HL-60/S4 (cell line): Measurements from ENCODE around the gene TMEM179.

ENCODE experiments used
- in situ Hi-C: fragments of 300-500 bp; cut with MboI; formaldehyde crosslinking; loops from 2 replicates; pipeline ENCODE4 v1.14.3; 2022; ENCODE audit warnings: low sequenced_read_pairs

Gene TMEM179

GRCh38 chr14:104573930-104574329, 30.6 kb downstream of the TMEM179 start:
- in situ Hi-C loops = no loop called here

GRCh38 chr14:104572668-104573067, 31.9 kb downstream of the TMEM179 start:
- in situ Hi-C loops = no loop called here

DNA sequence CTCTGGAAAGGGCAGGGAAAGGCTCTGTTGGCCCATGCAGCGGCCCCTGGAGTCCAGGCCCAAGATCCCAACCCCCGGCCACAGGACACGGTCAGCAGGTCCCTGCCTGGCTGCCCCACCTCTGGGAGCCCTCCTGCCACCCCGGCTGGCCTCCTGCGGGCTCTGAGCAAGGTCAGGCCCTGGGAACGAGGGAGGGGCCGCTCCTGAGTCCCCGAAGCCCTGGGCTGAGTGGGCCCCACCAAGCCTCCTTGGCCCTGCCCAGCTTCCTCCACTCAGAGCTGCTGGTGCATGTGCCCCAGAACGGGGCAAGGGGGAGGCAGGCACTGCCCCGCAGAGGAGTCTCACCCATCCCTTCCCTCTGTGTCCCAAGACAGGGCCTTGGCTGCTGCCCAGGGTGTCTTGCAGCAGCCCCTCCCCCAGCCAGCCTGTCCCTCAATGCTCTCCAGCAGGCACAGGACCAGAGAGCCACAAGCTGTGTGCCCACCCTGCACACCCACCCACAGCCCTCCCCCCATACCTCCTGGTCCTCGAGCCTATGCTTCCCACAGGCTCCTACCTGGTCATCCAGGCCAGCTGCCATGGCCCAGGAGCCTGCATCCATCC, 32.4 kb downstream of the TMEM179 start:
- in situ Hi-C loops = no loop called here

- in situ Hi-C loops = no loop called here
Measured at GRCh38 chr14:104571246-104571645, 33.3 kb downstream of the TMEM179 start.

DNA sequence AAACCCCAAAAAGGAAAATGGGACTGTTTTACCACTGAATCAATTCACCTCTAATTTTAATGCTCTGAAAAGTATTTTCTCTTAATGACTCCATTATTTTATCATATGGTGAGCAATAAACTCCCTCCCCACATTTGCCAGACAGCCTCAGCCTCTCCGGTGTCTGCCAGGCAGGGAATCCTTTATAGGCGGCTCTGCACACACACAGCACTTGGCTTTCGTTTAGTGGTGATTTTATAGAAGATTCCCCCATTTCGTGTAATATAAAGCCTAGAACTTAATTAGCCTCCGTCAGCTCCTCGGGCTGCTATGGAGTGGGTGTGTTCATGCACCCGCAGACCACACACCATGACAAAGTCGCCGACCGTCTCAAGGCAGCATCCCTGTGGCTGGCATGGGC, 35.1 kb downstream of the TMEM179 start:
- in situ Hi-C loops = no loop called here

GRCh38 chr14:104568620-104569019, 36.0 kb downstream of the TMEM179 start:
- in situ Hi-C loops = no loop called here

DNA sequence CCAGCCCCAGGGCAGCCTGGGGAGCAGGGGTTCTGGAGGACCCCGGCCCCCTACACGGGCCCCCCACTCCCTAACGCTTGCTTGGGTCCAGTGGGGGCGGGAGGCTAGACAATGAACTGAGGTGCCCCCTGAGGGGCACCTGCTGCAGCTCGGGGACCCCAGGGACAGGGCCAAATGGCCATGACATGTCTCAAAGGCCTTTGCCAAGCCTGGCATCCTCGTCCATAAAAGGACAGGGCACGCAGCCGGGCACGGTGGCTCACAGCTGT, 36.7 kb downstream of the TMEM179 start:
- in situ Hi-C loops = no loop called here

DNA sequence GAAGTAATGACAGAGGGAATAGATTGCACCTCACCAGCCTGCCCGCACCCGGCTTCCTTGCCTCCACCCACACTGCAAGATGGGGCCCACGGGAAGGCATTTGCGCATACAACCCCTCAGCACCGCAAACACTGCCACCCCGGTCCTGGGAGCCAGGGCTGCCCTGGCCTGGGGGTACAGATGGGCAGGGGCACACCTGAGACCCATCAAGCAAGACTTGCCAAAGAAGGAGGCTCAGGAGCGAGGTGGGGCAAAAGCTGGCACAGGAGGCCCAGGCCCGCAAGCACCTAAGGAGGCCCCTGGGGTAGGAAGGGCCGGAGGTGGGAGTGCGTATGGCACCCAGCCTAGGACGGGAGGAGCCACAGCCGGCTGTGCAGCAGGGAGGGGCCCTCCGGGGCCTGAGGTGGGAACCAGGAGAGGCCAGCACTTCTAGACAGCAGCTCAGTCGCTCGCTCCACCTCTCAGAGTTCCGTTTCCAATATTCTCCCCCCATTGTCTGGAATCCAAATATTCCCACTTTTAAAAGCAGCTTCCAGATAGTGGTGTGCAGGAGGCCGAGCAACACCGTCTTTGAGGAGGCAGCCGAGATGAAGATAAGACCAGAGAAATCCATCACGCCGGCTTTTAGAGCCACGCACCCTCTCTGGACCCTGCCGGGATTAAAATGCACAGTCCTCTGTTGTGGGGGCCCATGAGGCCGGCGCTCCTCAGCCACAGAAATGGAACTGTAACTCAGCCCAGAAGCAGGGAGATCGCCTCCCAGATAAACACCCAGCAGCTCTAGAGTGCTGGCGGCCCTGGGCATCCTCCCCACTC, 37.2 kb downstream of the TMEM179 start:
- in situ Hi-C loops = no loop called here

- in situ Hi-C loops = no loop called here
Measured at GRCh38 chr14:104564744-104565679, 39.6 kb downstream of the TMEM179 start.

- in situ Hi-C loops = no loop called here
Measured at GRCh38 chr14:104563742-104564615, 40.6 kb downstream of the TMEM179 start.

- in situ Hi-C loops = no loop called here
Measured at GRCh38 chr14:104563191-104563741, 41.3 kb downstream of the TMEM179 start.

DNA sequence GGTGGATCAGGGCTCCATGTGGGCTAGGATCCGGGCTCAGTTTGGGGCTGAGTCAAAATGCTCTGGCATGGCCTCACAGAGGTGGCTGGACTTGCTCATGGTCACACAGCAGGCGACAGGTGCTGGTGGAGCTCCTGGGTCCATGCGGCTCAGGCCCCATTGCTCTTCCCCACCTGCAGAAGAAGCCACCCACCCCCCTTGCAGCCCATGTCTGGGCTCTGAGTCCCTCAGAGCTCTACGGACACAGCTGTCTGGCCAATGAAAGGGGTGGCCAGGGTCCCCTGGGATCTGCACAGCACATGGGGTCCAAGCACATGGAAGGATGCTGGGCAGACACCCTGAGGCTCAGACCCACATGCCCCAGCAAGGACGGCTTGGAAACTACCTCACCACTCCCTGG, 42.0 kb downstream of the TMEM179 start:
- in situ Hi-C loops = no loop called here

- in situ Hi-C loops = no loop called here
Measured at GRCh38 chr14:104561632-104562495, 42.7 kb downstream of the TMEM179 start.

GRCh38 chr14:104561124-104561557, 43.4 kb downstream of the TMEM179 start:
- in situ Hi-C loops = no loop called here

DNA sequence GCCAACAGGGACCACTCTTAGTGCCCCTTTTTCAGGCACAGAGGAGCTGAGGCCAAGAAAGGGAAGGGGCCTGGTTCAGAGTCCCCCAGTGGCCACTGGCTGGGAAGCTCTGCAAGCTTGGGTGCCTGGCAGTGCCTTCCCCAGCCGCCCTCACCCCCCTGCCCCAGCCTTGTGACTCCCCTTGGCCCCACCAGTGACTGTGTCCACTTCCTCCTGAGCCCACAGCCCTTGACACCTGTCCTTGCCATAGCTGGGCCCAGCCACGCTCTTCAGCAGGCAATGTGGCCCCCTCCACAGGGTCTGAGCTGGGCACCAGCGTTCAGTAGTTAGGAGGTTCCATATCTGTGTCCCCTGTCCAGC, 44.0 kb downstream of the TMEM179 start:
- in situ Hi-C loops = no loop called here

GRCh38 chr14:104559804-104560585, 44.6 kb downstream of the TMEM179 start:
- in situ Hi-C loops = no loop called here

DNA sequence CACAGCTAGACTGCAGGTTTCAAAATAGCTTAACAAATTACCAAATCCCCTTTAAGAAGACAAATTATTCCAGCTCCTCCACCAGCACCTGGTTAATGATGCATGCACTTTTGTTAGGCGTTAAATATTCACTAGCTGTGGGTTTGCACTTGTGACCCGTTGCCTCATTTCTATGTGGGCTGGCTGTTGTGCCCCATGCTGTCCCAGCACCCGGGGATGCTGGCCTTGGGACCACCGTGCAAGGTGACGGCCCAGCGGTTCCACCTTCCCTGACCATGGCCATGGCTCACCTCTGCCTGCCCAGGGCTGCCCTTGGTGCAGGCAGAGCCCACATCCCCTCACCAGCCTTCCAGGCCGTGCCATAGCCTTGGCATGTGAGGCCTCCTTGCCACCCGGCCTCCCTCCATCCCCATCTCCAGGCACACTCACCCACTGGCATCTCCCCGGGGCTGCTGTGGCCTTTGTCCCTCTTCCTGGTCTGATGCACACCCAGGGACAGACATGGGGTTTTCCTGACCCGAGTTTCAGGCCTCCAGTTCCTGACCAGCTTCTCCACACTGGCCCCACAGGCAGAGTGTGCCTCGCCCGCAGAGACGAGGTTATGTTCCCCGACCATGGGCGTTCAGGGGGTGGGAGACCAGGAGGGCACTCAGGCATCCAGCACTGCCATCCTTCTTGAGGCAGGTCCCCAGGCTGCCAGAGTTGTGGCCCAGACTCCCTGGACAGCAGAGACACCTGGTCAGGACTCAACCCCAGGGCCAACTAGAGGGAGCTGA, 45.4 kb downstream of the TMEM179 start:
- in situ Hi-C loops = no loop called here
